ENCODE data around the gene CACNA1B. TPM values are rescaled to one million over a fixed set of nuclear protein-coding genes. Genes with fewer than 3 reads are reported as not detected.

CACNA1B gene
- polyA plus RNA-seq, 1 experiment = 0.01 TPM

GRCh38 chr9:138119202-138120027 is 241.8 kb downstream of the CACNA1B start:
- ChIA-PET POLR2A (no interaction called here), CTCF (no interaction called here)
- DNase-seq (ENCODE audit: low read depth, low spot score) = no peak
- no peak for TF ChIP-seq CTCF (IDR thresholded peaks at IDR 0.05; ENCODE audit: low read depth, low read length)
- H3K4me3 ChIP-seq (ENCODE audit: low read depth, low read length) = no peak overlapping the region
- H3K9me3 ChIP-seq (ENCODE audit: control insufficient read depth, insufficient read depth, low read length) = peaks cover 89% of the 10 kb centered on the region
- H3K27me3 ChIP-seq (ENCODE audit: control insufficient read depth, insufficient read depth, low read length) = no peaks in the 10 kb centered on the region
- no peak overlapping the region for H3K27ac ChIP-seq (ENCODE audit: low read depth, low read length)

GRCh38 chr9:138120072-138120471 is 242.5 kb downstream of the CACNA1B start:
- no peaks in the 10 kb centered on the region for H3K27me3 ChIP-seq (ENCODE audit: control insufficient read depth, insufficient read depth, low read length)
- no peak for DNase-seq (ENCODE audit: low read depth, low spot score)
- H3K4me3 ChIP-seq (ENCODE audit: low read depth, low read length) = no peak overlapping the region
- peaks cover 83% of the 10 kb centered on the region for H3K9me3 ChIP-seq (ENCODE audit: control insufficient read depth, insufficient read depth, low read length)
- H3K27ac ChIP-seq (ENCODE audit: low read depth, low read length) = no peak overlapping the region
- no peak for TF ChIP-seq CTCF (IDR thresholded peaks at IDR 0.05; ENCODE audit: low read depth, low read length)
- CTCF ChIA-PET = no interaction called here
- POLR2A ChIA-PET = no interaction called here

- no peak for DNase-seq (ENCODE audit: low read depth, low spot score)
- no peak for TF ChIP-seq CTCF (IDR thresholded peaks at IDR 0.05; ENCODE audit: low read depth, low read length)
- ChIA-PET POLR2A (no interaction called here), CTCF (no interaction called here)
- peaks cover 77% of the 10 kb centered on the region for H3K9me3 ChIP-seq (ENCODE audit: control insufficient read depth, insufficient read depth, low read length)
- H3K27ac ChIP-seq (ENCODE audit: low read depth, low read length) = no peak overlapping the region
- no peak overlapping the region for H3K4me3 ChIP-seq (ENCODE audit: low read depth, low read length)
- no peaks in the 10 kb centered on the region for H3K27me3 ChIP-seq (ENCODE audit: control insufficient read depth, insufficient read depth, low read length)
Measured at GRCh38 chr9:138120511-138121437, 243.2 kb downstream of the CACNA1B start.

- ChIA-PET POLR2A (no interaction called here), CTCF (no interaction called here)
- H3K4me3 ChIP-seq (ENCODE audit: low read depth, low read length) = no peak overlapping the region
- no peak for DNase-seq (ENCODE audit: low read depth, low spot score)
- no peak overlapping the region for H3K27ac ChIP-seq (ENCODE audit: low read depth, low read length)
- H3K27me3 ChIP-seq (ENCODE audit: control insufficient read depth, insufficient read depth, low read length) = no peaks in the 10 kb centered on the region
- peaks cover 75% of the 10 kb centered on the region for H3K9me3 ChIP-seq (ENCODE audit: control insufficient read depth, insufficient read depth, low read length)
- TF ChIP-seq CTCF (IDR thresholded peaks at IDR 0.05; ENCODE audit: low read depth, low read length) = no peak
Measured at GRCh38 chr9:138121438-138122050, 244.0 kb downstream of the CACNA1B start.

Data from AG04450 (cell line).